GM19035 (cell line): ENCODE data around the gene SF3A1.

ENCODE experiments used
- ATAC-seq: cut with Tn5 transposase; IDR thresholded peaks from one replicate; pipeline ENCODE4 v1.9.1; 2021; ENCODE audit not compliant: unreplicated experiment

SF3A1 gene

DNA sequence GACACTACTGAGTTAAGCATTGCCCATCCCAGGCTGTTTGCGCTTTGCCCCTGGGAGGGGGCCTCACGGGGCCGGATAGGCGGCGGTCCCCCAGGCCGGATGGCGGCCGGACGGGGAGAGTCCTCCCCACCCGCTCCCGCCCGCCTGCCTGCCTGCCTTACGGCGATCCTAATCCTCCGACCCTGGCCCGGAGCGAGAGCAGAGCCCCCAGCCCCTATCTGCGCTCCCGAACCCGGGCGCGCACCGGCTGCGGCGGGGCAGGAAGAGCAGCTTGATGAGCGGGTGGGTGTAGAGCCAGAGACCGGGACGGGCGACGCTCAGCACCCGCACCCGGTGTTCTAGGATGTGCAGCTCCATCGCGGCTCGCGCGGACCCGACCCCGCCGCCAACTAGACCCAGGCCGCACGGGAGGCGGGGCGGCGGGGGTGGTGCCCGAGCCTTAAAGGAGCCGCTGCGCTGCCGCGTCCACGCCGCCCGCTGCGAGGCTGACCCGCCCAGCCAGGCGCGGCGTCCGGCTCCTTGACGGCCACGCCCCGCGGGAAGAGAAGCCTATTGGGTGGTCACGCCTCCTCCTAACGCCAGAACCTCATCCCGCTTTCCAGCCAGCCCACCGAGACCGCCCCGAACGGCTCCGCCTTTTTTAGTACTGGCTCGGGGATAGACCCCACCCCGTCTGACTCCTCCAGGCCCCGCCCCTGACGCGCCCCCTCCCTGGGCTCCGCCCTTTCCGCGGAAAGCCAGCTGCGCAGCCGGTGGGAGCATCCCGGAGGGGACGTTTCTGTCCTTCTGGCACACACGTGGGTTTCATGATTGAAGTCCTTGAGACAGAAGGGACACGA, 67.3 kb downstream of the SF3A1 start, which contains the start of gene CASTOR1:
CASTOR1 (minus strand) TSS at position 365 of the 839 bp plus-strand sequence; CDS start at position 357, 8 bp downstream.
- peak; percentile 64 for ATAC-seq

DNA sequence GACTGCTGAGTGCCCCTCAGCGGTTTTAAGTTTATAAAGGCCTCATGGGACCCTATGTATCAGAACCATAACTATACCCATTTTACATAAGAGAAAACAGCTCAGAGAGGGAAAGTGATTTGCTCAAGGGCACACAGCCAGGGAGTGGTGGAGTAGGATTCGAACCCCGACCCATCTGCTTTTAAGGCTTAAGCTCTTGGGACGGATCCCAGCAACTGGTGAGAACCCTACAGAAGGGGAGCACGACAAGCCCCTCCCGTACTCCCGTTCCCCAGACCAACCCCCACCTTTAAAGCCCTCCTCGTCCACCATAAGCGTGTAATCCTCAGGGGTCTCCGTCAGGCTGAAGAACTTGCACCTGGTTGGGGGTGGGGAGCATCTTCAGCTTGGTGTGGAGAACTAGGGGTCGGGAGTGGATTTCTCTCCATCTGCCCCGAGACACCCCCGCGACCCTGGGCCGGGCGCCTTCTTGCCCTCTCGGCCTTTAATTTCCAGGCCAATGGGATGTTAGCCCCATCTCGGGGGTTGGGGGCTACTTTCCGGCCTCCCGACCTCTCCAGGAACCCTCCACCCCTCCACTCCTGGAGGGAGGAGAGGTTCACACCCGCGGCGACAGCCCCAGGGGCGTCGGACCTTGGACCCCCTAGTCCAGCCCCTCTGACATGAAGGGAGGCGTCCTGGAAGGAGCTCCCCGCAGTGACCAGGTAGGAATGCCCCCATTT, 68.1 kb downstream of the SF3A1 start:
- no peak for ATAC-seq

DNA sequence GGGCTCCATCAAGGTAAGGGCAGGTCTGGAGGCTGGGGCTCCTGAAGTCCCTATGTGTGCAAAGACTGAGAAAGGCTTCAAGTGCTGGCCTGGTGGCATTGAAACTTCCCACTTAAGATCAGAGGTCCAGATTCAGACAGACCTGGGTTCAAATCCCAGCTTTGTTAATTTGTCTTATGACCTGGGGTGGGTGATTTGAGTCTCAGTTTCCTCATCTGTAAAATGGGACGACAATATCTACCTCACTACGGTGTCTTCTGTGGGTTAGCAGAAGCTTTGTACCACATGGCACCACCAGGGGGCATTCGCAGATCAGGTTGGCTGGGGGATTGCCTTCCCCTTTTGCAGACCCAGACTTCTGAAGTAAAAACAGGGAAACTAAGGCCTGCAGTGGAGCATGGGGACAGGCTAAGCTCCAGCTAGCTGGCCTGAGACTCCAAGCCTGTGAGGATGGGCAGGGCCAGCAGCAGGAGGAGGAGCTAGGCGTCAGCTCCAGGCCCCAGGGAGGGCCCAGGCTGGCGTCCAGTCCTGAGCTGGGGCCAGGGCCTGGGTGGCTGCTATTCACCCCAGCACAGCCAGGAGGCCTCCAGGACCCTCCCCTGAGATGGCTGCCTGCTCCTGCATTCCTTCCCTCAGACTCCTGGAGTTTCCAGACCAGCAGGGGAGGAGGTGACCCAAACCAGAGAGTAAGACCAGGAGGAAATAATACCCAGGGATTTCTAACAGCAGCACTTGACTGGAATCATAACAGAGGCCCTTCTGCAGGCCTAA, 68.9 kb downstream of the SF3A1 start:
- no peak for ATAC-seq

DNA sequence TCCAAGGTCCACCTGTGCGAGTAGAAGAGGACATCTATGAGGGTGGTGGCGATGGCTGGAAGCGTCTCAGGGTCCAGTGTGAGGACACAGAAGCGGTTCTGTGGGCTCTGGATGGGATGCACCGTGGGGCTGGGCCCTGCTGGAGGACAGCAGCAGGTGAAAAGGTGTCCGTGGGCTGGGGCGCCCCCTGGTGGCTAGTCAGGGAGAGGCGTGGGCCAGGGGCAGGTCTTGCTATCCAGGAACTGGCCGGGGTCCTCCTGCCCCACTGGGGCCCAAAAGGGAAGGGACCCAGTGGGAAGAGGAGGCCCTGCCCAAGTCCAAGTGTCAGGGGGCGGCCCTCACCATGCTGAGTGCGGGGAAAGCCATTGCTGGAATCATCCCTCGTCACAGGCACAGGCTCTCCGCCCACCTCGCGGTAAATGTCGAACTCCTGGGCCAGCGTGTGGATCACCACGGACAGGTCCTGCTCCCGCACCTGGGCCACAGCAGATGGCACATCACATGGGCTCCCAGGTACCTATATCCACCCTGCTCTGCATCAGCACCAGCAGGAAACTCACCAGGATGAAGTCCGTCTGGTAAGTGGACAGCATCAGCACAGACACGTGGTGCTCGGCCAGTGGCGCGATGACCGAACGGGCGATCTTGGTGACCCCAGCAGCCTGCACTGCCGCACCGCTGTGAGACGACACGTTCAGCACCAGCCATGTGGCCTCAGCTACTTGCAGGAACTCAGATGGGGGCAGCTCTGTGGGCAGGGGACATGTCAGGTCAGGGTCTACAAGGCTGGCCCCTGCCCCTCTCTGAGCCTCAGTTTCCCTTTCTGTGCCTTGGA, 69.7 kb downstream of the SF3A1 start:
- no peak for ATAC-seq

DNA sequence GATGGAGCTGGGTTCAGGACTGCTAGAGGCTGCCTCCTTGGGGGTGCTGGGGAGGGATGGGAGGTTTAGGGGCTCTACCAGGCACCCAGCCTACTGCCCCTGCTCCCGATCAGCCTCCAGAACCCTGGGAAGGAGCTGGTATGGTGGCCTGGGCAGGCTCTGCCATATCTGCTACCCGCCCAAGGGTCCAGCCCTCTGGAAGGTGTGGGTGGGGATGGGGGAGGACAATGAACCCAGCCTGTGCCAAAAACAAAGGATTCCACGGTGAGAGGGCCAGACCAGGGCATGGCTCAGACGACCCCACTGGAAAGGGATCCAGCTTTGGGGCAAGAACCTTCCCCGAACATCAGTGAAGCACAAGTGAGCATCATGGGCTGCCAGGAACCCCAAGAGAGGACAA, 70.4 kb downstream of the SF3A1 start:
- no peak for ATAC-seq

DNA sequence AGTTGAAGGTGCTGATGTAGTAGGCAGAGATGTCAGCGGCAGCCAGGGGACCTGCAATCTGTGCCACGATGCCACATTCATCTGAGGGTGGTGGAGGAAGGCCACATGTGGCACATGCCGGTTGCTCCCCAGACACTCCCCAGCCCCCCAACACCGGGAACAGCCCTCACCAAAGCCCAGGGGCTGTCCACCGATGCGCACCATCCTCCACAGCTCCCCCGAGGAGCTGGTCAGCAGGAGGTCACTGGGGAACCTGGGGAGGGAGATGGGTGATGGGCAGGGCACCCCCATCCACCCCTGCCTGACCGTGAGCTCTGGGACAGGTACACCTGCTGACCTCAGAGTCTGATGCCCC, 70.9 kb downstream of the SF3A1 start:
- no peak for ATAC-seq

DNA sequence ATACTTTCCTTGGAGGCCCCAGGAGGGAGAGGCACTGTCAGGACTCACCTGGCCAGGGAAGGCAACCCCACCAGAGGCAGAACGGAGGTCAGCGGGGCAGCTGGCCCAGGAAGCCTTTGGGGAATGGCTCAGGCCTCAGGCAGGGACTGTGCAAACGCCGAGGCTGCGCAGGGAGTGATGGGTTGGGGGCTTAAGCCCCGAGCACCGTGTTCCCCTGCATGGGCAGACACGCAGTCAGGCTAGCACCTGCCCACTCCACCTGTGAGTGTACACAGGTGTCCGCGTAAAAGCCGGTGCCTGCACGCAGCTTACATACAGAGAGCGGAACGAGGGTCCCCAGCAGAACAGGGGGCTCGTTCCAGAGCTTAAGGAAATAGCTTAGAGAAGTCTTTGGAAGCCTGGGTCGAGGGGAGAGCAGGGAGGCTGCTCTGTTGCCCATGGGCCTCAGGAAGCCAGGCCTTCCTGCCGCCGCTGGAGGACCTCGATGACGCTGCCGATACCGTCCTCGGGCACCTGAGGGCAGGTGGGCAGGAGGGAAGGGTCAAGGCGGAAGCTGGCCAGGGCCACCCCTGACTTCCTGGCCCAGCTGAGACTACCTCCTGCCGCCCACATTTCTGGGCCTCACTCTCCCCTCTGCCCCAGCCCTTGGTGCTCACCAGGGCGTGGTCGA, 71.4 kb downstream of the SF3A1 start:
- no peak for ATAC-seq

DNA sequence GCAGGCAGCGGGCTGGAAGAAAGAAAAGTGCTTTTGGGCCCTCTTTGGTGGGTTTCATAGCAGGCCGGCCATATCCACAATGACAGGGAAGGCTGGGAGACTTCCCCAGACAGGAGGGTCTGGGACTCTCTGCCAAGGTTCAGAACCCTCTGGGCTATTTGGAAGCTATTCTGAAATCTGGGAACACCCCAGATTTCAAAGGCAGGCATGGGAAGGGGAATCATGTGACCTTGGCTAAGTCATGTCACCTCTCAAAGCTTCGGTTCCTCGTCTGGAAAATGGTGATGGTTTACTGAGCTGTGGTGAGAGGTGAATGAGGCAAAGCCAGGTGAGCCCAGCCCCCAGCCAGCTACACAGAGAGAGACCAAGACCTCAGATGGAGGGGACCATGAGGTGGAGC, 72.0 kb downstream of the SF3A1 start:
- no peak for ATAC-seq

DNA sequence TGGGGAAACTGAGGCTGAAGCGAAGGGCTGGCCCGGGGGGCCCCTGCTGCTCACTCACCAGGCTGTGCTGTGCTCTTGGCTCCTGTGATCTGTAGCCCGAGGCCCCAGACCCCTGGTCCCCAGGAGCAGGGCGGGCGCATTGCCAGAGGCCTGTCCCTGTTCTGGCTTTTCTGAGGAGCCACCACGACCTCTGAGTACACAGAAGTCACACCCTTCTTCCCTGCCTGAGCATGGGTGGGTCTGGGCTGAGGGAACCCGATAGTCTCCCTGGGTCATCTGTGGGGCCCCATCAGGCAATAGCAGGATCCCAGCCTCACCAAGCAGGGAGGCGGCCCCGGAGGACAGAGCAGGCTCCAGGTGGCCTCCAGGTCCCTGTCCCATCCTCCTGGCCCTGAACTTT, 72.5 kb downstream of the SF3A1 start:
- no peak for ATAC-seq

DNA sequence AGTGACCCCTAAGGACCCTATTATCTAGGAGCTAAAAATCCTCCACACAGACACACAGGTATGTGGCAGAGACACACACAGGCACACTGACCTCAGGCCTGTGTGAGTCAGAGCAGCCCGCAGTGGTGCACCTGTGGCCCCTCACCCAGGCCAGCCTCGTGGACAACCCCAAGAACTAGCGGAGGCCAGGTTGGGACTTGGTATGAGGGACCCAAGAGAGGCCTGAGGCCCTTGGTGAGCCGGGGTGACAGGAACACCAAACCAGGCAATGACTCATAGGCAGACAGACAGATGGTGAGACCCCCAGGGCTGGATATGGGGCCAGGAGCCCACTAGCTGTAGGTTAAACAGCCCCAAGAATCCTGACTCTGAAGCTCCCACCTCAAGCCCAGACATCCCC, 73.4 kb downstream of the SF3A1 start:
- no peak for ATAC-seq

DNA sequence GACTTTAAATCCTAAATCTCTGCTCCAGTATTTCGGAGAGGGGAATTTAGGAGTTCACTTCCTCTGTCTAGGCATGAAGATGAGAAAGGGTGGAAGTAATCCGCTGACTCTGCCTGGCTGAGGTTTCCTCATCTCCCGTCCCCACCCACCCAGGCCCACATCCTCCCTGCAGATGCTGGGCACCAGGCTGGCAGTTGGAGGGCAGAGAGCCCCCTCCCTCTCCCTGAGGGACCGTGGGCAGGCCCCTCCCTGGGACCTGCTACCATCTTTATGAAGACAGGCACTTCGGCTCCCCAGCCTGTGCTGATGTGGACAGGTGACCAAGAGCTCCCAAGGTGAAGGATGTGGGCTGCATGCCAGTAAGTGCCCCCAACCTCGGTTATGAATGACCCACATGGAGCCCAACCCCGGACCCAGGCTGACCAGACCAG, 74.1 kb downstream of the SF3A1 start:
- no peak for ATAC-seq
